Measurements from ENCODE around the gene FBLN1.
"Not testable (repeated sequence)": the region's sequence is repeated elsewhere in the genome, so short reads cannot be mapped to it uniquely, and the experiment has no call there.

FBLN1 gene

GRCh38 chr22:45582955-45583320, 80.3 kb downstream of the FBLN1 start:
- DNase-seq = no peak

GRCh38 chr22:45583504-45583903, 80.8 kb downstream of the FBLN1 start:
- DNase-seq = no peak

GRCh38 chr22:45584121-45584570, 81.5 kb downstream of the FBLN1 start:
- peak in 24 of 56 donors; percentile 1 to 72 (median 34) for DNase-seq

- DNase-seq = no peak
These were observed 82.1 kb downstream of the FBLN1 start for GRCh38 chr22:45584621-45585436.

GRCh38 chr22:45585437-45585755, 82.7 kb downstream of the FBLN1 start:
- DNase-seq = no peak

GRCh38 chr22:45585946-45586540, 83.4 kb downstream of the FBLN1 start:
- no peak for DNase-seq

- no peak for DNase-seq
These were observed 84.1 kb downstream of the FBLN1 start for GRCh38 chr22:45586651-45587405.

- no peak for DNase-seq
These were observed 85.2 kb downstream of the FBLN1 start for GRCh38 chr22:45587638-45588505.

- DNase-seq = no peak
These were observed 86.9 kb downstream of the FBLN1 start for GRCh38 chr22:45589556-45589955.

GRCh38 chr22:45590262-45590661, 87.6 kb downstream of the FBLN1 start:
- DNase-seq = no peak

- not testable (repeated sequence) for DNase-seq
These were observed 89.0 kb downstream of the FBLN1 start for GRCh38 chr22:45591633-45592213.

- no peak for DNase-seq
These were observed 91.6 kb downstream of the FBLN1 start for GRCh38 chr22:45594123-45594941.

- no peak for DNase-seq
These were observed 94.9 kb downstream of the FBLN1 start for GRCh38 chr22:45597460-45598192.

GRCh38 chr22:45598596-45599217, 96.0 kb downstream of the FBLN1 start:
- no peak for DNase-seq

- DNase-seq = no peak
These were observed 97.3 kb downstream of the FBLN1 start for GRCh38 chr22:45599836-45600577.

GRCh38 chr22:45600790-45601730, 98.4 kb downstream of the FBLN1 start:
- no peak for DNase-seq

Data from nucleus accumbens (tissue), 56 donors.